NCI-H526 treated with DMSO at 0.1 percent for 48 hours (cell line): ENCODE measurements around the gene SHISAL1.
"Not testable (repeated sequence)": the region's sequence is repeated elsewhere in the genome, so short reads cannot be mapped to it uniquely, and the experiment has no call there.

ENCODE experiments used
- DNase-seq: peaks from one replicate; lab custom pipeline; 2025; lab: John Stamatoyannopoulos, UW

SHISAL1 gene

GRCh38 chr22:44260216-44261035 is 52.3 kb downstream of the SHISAL1 start:
- no peak for DNase-seq

- DNase-seq, result no peak
Measured at GRCh38 chr22:44259366-44260215, 53.2 kb downstream of the SHISAL1 start.

- DNase-seq, result no peak
Measured at GRCh38 chr22:44256556-44257485, 55.9 kb downstream of the SHISAL1 start.

- no peak for DNase-seq
Measured at GRCh38 chr22:44256085-44256484, 56.7 kb downstream of the SHISAL1 start.

GRCh38 chr22:44254811-44255210 is 57.9 kb downstream of the SHISAL1 start:
- DNase-seq, result no peak

- no peak for DNase-seq
Measured at GRCh38 chr22:44249376-44250147, 63.2 kb downstream of the SHISAL1 start.

- DNase-seq, result no peak
Measured at GRCh38 chr22:44248926-44249325, 63.8 kb downstream of the SHISAL1 start.

- DNase-seq, result no peak
Measured at GRCh38 chr22:44247923-44248892, 64.5 kb downstream of the SHISAL1 start.

- DNase-seq, result no peak
Measured at GRCh38 chr22:44247346-44247745, 65.4 kb downstream of the SHISAL1 start.

- no peak for DNase-seq
Measured at GRCh38 chr22:44246615-44247326, 66.0 kb downstream of the SHISAL1 start.

- DNase-seq, result no peak
Measured at GRCh38 chr22:44245867-44246266, 66.9 kb downstream of the SHISAL1 start.

GRCh38 chr22:44245438-44245837 is 67.3 kb downstream of the SHISAL1 start:
- DNase-seq, result no peak

- DNase-seq, result no peak
Measured at GRCh38 chr22:44244265-44244822, 68.4 kb downstream of the SHISAL1 start.

- no peak for DNase-seq
Measured at GRCh38 chr22:44243761-44244160, 69.0 kb downstream of the SHISAL1 start.

- no peak for DNase-seq
Measured at GRCh38 chr22:44242946-44243724, 69.6 kb downstream of the SHISAL1 start.

- not testable (repeated sequence) for DNase-seq
Measured at GRCh38 chr22:44241121-44241520, 71.6 kb downstream of the SHISAL1 start.

GRCh38 chr22:44237290-44237689 is 75.5 kb downstream of the SHISAL1 start:
- DNase-seq, result no peak

- DNase-seq, result not testable (repeated sequence)
Measured at GRCh38 chr22:44234372-44234771, 78.4 kb downstream of the SHISAL1 start.
